NCI-H1930 (cell line): ENCODE measurements around the gene EHBP1.

Experiments
- DNase-seq, 2 experiments: peaks; one replicate each; lab custom pipeline; 2025; lab: John Stamatoyannopoulos, UW

EHBP1 gene

DNA sequence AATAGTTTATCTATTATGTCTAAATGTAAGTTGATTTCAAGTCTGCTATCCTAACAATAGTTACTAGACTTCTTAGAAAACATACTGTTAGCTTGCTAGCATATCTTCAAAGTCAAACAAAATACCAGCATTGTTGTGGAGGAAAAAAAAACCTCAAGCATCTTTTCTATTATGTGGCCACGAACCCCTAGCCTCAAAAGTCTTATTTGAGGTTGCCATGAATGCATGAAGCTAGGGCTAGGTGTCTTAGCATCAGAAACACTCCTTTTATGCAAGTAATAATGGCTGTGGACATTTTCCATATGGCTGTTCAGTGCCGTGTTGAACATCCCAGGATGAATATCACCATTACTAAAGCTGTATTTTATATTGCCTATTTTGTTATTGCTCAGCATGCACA is 258.5 kb downstream of the EHBP1 start:
- DNase-seq = no peak

DNA sequence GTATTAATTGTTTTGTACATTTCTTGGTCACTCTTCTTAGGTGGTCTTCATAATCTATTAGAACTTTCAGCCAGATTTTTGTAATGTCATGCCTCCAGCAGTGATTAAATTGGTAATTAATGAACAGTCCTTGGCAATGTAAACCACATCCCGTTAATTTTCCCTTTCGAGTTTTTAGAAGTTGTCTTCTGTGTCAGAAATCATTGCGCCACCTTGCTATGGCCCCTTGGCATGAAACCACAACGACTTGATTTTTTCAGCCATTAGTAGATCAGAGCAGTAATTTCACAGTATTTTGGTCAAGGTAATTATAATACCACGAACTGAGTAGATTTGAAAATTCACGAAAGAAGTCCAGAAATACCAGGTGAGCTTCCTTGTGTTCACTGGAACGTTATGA is 259.2 kb downstream of the EHBP1 start:
- DNase-seq = no peak

DNA sequence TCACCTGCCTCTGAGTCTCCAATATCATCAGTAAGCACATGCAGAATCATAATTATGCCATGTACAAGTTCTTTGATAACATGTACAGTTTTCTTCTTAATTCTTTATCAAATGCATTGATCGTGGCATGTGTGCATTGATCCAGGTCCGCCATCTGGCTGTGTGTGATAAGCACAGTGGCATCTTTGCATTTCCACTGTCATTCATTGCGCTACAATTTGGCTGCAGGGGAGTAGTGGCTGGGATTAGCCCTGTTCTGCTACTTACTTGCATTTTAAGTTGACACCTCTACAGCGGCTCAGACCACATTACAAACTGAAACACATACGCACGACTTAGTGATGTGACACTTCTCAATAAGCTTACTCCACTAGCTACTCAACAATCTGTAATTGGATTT is 261.5 kb downstream of the EHBP1 start:
- no peak for DNase-seq

GRCh38 chr2:62968168-62968567 is 262.7 kb downstream of the EHBP1 start:
- DNase-seq = no peak

DNA sequence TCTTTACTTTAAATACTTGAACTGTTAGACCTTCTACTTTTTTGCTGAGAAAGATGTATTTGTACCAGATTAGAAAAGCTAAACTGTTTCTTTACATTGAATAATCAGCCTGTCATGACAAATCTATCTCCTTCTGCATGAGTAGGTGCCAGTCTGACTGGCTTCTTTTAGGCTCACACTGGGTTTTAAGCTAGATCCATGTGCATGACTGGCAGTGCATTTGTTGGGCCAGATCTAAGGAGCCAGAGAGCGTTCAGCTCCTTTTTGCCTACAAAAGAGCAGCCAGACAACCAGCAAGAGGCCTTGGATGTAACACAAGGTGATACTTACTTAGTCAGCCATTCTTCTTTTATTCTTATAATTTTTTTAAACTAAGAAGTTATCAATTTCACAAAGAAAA is 263.2 kb downstream of the EHBP1 start:
- DNase-seq = no peak

DNA sequence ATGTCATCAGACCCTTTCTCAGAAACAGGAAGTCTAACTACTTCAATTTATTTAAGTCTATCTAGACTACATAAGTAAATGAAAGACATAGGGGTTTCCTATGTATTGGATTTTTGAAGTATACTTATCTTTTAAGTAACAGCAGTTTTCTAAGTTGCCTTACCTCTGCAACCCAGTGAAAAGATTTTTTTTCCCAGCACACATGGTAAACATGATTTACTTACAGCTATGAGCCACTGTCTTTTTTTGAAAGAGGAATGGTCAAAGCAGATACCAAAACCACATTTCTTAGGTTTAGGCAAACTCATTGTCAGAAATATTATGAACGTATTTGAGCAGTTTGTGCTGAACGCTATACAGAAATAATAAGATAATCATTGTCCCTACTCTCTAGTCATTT is 266.4 kb downstream of the EHBP1 start:
- DNase-seq = no peak

DNA sequence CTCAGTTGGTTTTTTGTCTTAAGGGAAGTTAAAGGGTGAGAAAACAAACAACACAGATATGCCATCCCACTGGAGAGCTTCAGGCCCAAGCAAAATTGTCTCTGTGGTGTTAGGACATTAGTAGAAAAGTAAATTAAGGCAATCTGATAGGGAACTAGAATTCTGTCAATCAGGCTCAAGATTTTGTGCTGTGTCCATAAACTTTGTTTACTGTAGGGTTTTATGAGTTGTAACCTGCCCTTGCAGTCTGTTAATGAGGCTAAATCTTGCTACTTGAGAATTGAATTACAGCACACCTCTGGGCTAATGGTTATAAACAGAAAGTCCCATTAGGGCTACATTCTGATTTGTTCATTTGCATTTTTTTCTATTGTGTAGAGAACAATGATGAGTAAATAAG is 267.1 kb downstream of the EHBP1 start:
- no peak for DNase-seq

- no peak for DNase-seq
Measured at GRCh38 chr2:62974999-62975398, 269.5 kb downstream of the EHBP1 start.

GRCh38 chr2:62991605-62992004 is 286.1 kb downstream of the EHBP1 start:
- no peak for DNase-seq

DNA sequence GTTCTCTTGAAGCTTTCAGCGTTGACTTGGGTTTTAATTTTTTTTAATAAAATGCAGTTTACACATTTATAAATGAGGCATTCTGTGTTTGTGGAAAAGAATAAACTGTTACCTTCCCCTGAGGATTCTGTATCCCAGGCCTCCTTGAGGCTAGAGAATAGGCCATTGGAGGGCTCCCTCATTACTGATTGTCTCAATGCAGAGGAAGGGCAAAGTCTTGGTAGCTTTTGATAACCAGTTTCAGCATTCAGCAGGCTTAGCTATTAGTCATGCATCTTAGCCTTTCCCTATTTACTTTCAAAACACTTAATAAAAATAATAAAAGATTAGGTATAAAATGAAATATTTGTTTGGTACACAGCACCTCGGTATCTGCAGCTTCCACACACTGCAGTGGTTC is 287.0 kb downstream of the EHBP1 start:
- no peak for DNase-seq

DNA sequence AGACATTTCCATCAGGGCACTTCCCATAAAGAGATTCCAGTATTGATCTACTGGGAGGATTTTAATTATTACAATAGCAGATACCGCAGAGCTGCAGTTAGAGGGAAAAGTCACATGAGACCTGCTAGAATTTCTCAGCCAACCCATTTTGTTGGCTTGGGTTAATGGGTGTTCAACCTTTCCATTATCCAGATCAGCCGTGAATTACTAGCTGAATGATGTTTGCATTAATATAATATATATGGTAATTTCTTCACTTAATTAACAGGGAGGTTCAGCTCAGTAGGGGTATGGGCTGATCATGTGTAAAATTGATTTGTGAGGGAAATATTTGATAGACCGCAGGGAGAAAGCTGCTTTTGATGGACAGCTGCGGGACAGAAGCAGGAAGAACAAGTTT is 288.7 kb downstream of the EHBP1 start:
- no peak for DNase-seq

DNA sequence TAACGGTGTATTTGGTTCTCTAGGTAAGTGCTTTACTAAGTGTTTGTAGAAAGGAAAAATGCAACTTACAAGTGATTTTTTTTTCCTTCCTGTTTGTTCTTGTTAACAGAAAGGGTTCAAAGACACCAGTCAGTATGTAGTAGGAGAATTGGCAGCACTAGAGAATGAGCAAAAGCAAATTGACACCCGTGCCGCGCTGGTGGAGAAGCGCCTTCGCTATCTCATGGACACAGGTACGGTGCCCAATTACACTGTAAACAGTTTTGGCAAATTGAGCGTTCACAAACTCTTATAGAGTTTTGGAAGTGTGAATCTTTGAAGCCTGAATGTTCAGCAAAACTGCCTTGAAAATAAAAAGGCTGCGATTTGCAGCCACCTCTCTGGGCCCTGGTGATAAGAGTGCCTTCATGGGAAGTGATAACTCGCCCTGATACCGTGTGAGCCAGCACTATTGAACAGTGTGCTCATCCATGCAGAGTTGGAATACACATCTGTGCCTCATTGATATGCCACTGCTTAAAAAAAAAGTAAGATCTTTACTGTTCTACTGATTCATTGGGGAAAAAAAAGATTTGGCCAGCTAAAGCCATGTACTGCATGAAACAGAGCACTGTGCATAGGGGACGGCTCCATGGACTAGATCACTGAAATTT is 291.1 kb downstream of the EHBP1 start:
- DNase-seq = no peak

DNA sequence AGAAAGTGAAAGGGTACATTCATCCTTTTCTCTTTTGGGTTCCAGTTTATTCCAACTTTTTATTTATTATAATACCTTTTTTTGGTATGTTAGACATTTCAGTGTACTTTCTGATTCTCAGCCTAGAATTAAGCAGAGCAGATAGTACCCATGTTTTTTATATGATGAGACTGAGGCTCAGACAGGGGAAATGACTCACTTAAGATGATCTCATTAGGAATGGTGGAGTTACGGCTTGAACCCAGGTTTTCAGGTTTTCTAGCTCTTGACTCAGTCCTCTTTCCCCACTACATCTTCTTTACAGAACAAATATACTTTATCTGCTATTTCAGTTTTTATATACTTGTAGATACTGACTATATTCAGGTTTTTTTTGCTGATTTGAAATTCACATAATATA is 293.4 kb downstream of the EHBP1 start:
- DNase-seq = no peak

DNA sequence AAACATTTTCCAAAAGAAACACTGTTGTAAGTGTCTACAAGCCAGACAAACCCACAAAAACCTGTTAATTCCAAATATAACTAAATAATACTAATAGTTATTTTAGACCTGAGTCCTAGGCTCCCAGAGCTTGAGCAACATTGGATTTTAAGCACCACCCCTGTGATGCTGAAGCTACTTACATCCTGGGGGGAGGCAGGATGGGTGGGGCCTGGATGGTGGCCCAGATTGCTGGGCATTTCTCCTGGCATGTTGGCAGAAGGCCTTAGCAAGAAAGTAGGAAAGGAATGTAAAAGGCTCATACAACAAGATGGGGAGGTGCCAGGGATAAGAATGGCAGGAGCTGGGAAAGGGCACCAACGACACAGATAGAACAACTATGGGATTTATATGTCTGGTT is 294.4 kb downstream of the EHBP1 start:
- DNase-seq = no peak

DNA sequence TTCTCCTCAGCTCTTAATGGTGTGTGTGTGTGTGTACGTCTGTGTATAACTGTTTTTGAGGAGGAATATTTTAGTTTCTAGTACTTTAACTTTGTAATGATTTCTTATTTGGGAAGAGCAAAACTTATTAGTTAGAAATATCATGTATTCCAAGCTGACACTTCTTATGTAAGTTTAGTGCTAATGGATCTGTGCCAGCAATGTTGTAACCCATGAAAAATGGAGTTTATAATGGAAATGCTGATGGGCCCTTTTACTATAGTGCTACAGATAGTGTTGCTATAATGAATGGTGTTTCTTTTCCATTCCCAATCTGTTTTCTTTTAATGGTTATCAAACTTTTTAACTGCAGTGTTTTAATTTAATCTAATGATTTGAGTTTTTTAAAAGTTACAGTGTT is 295.3 kb downstream of the EHBP1 start:
- no peak for DNase-seq

- DNase-seq = no peak
Measured at GRCh38 chr2:63001576-63001975, 296.1 kb downstream of the EHBP1 start.

- DNase-seq = no peak
Measured at GRCh38 chr2:63003351-63003750, 297.8 kb downstream of the EHBP1 start.

- DNase-seq = no peak
Measured at GRCh38 chr2:63007813-63008458, 302.4 kb downstream of the EHBP1 start.

DNA sequence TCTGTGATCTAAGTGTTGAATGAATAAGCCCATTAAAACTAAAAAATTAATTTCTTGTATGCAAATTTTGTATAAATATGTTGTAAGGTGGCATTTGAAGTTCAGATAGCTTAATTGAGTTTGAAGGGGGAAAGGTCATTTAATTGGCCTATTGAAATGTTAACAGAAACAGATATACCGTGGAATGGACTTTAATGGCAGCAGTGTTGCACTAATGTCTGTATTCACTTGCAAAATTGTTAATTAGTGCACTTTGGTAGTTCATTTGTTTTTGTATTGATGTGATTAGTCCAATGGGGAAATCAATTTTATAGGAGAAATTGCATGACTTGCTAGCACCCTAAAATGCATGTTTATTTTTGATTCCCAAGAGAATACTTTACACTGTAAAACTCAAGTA is 303.3 kb downstream of the EHBP1 start:
- DNase-seq = no peak

- no peak for DNase-seq
Measured at GRCh38 chr2:63009490-63009889, 304.0 kb downstream of the EHBP1 start.

GRCh38 chr2:63012541-63012940 is 307.0 kb downstream of the EHBP1 start:
- DNase-seq = no peak

- no peak for DNase-seq
Measured at GRCh38 chr2:63013438-63013837, 307.9 kb downstream of the EHBP1 start.

DNA sequence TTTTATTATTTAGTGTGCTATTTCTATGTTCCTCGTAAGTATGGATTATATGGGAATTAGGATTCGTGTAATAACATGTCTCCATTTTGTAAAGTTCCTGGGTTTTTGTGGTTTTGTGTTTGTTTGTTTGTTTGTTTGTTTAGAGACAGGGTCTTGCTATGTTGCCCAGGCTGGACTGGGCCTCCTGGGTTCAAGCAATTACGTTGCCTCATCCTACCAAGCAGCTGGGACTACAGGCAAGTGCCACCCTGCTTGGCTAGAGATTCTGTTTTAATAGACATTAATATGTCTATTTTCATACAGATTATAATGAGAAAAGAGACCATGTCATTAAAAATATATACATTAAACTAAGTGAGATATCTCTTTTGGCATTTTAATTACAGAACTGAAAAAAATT is 309.9 kb downstream of the EHBP1 start:
- no peak for DNase-seq

GRCh38 chr2:63018439-63018838 is 312.9 kb downstream of the EHBP1 start:
- no peak for DNase-seq
